Cardiac fibroblast (primary cell): ENCODE data around the gene CLIP4.

Experiments used
- DNase-seq, 2 donors: peaks; one replicate each; pipeline versions ENCODE4 v3.0.0 to v3.0.0-alpha.2; 2010; ENCODE audit warnings: low read depth in 2 of 2
- H3K4me3 ChIP-seq, 2 donors: replicated peaks in 1 of 2; 1 replicate in 1 of 2; 2 replicates in 1 of 2; pipeline ENCODE4 v1.5.1; 2011; ENCODE audit warnings: low read depth in 2 of 2, low read length in 2 of 2, mild to moderate bottlenecking in 2 of 2, moderate library complexity in 1 of 2
- CTCF ChIP-seq: IDR thresholded peaks from one replicate; pipeline ENCODE4 v1.5.1; 2011; ENCODE audit warnings: low read depth, mild to moderate bottlenecking, low read length, inconsistent platforms

The CLIP4 gene

GRCh38 chr2:29130295-29130694, 15.1 kb downstream of the CLIP4 start:
- H3K4me3 ChIP-seq = peak overlapping the region in 1 of 2 donors; percentile 8
- no peak for TF ChIP-seq CTCF
- DNase-seq = peak; percentile 83 to 89

- DNase-seq = no peak
- H3K4me3 ChIP-seq = no peak overlapping the region
- TF ChIP-seq CTCF = no peak
These were observed 19.7 kb downstream of the CLIP4 start for GRCh38 chr2:29134933-29135332.

- peak; percentile 17 to 70 for DNase-seq
- H3K4me3 ChIP-seq = no peak overlapping the region
- no peak for TF ChIP-seq CTCF
These were observed 23.9 kb downstream of the CLIP4 start for GRCh38 chr2:29139152-29139551.

GRCh38 chr2:29139731-29140130, 24.5 kb downstream of the CLIP4 start:
- DNase-seq = no peak
- no peak for TF ChIP-seq CTCF
- H3K4me3 ChIP-seq = no peak overlapping the region

- no peak for TF ChIP-seq CTCF
- no peak overlapping the region for H3K4me3 ChIP-seq
- no peak for DNase-seq
These were observed 28.4 kb downstream of the CLIP4 start for GRCh38 chr2:29143657-29144056.

- no peak overlapping the region for H3K4me3 ChIP-seq
- TF ChIP-seq CTCF = no peak
- DNase-seq = no peak
These were observed 31.0 kb downstream of the CLIP4 start for GRCh38 chr2:29146197-29146596.

GRCh38 chr2:29147963-29148362, 32.7 kb downstream of the CLIP4 start:
- DNase-seq = no peak
- TF ChIP-seq CTCF = no peak
- H3K4me3 ChIP-seq = no peak overlapping the region
